K562 (cell line): ENCODE data around the gene GUK1. TPM values are rescaled to one million over a fixed set of nuclear protein-coding genes. Genes with fewer than 3 reads are reported as not detected.

ENCODE experiments used
- CBX2 ChIP-seq: fragments of 200-600 bp; sonication (generic); IDR thresholded peaks from one replicate; pipeline ENCODE4 v1.6.1; 2012; ENCODE audit warnings: mild to moderate bottlenecking, low read length, inconsistent platforms; ENCODE audit not compliant: insufficient read depth, poor library complexity, severe bottlenecking
- DPF2 ChIP-seq: fragments of 450-650 bp; IDR thresholded peaks from 2 replicates; pipeline ENCODE4 v1.6.1; 2016
- ELF4 ChIP-seq: fragments of 450-650 bp; formaldehyde crosslinking; IDR thresholded peaks from 2 replicates; pipeline ENCODE4 v1.4.0; 2022; ENCODE audit warnings: missing genetic modification characterization
- GTF2F1 ChIP-seq: IDR thresholded peaks from 2 replicates; pipeline ENCODE4 v1.6.1; 2011; ENCODE audit warnings: low read depth, low read length, improper control_type of control experiment
- KDM5B ChIP-seq: fragments of 200-600 bp; sonication (generic); IDR thresholded peaks from 2 replicates; pipeline ENCODE4 v1.6.1; 2012; ENCODE audit warnings: low read depth, mild to moderate bottlenecking, moderate library complexity, low read length, control low read depth, inconsistent platforms; ENCODE audit not compliant: insufficient replicate concordance
- MEIS2 ChIP-seq: fragments of 450-650 bp; IDR thresholded peaks from 2 replicates; pipeline ENCODE4 v1.6.1; 2014; ENCODE audit warnings: mild to moderate bottlenecking; ENCODE audit not compliant: partially characterized antibody
- NUFIP1 ChIP-seq: fragments of 450-650 bp; IDR thresholded peaks from 2 replicates; pipeline ENCODE4 v1.6.1; 2018; ENCODE audit not compliant: partially characterized antibody
- POLR2AphosphoS2 ChIP-seq: IDR thresholded peaks from 2 replicates; pipeline ENCODE4 v1.6.1; 2012; ENCODE audit warnings: low read length, improper control_type of control experiment
- POLR3G ChIP-seq: IDR thresholded peaks from 2 replicates; pipeline ENCODE4 v1.6.1; 2011; ENCODE audit not compliant: insufficient read length, insufficient replicate concordance; ENCODE audit errors: extremely low read depth
- SAFB2 ChIP-seq: fragments of 200-400 bp; formaldehyde crosslinking; IDR thresholded peaks from 2 replicates; pipeline ENCODE4 v1.6.1; 2018; ENCODE audit warnings: borderline replicate concordance, low read length, low read depth, moderate library complexity; ENCODE audit not compliant: severe bottlenecking
- YY1 ChIP-seq, 3 experiments: IDR thresholded peaks; 2 replicates each; pipeline ENCODE4 v1.6.1; 2011; ENCODE audit warnings: low read length in 2 of 3, mild to moderate bottlenecking in 2 of 3, moderate library complexity in 2 of 3, borderline replicate concordance in 1 of 3, control low read depth in 1 of 3, low read depth in 1 of 3; ENCODE audit not compliant: insufficient read depth in 3 of 3, insufficient replicate concordance in 2 of 3, control insufficient read depth in 1 of 3, insufficient read length in 1 of 3; ENCODE audit errors: extremely low read depth in 1 of 3
- ZEB2 ChIP-seq: fragments of 450-650 bp; IDR thresholded peaks from 2 replicates; pipeline ENCODE4 v1.6.1; 2016
- ZNF785 ChIP-seq: fragments of 250-450 bp; sonication (Bioruptor Pico); IDR thresholded peaks from 2 replicates; pipeline ENCODE4 v1.4.0; 2020; ENCODE audit warnings: mild to moderate bottlenecking
- polyA plus RNA-seq, 8 experiments: library from polyadenylated mRNA; depleted of rRNA in 4 of 8; stranded (reverse) in 5 of 8; unstranded in 3 of 8; fragments of >200 nt; fragmentation: Nextera tagmentation in 2 of 8; fragmentation: Illumina TruSeq in 1 of 8; extraction: Ambion mirVana in 2 of 8; extraction: Trizol in 1 of 8; gene quantifications; 2 replicates each; pipeline versions ENCODE4 v1.2.1 to v1.2.3, GENCODE V29; 2011 to 2014; ENCODE audit warnings: inconsistent platforms in 1 of 8, missing spikeins in 1 of 8
- total RNA-seq, 7 experiments: library from RNA; depleted of rRNA in 6 of 7; stranded (reverse); fragments of >200 nt in 6 of 7; fragmentation: Illumina TruSeq in 2 of 7; extraction: Trizol in 2 of 7; gene quantifications; 2 replicates each; pipeline versions ENCODE4 v1.2.1 to v1.2.3, GENCODE V29; 2011 to 2021; ENCODE audit warnings: low replicate concordance in 1 of 7
- TF ChIP-seq, protein P1 (sequence below), 2 experiments: fragments of 450-650 bp in 1 of 2; sonication (generic) in 1 of 2; formaldehyde crosslinking in 1 of 2; IDR thresholded peaks in 1 of 2; conservative IDR thresholded peaks in 1 of 2; 2 replicates each; pipeline versions ENCODE4 v1.6.1 to v1.8.1; 2016 to 2023; ENCODE audit warnings: mild to moderate bottlenecking in 2 of 2, moderate library complexity in 2 of 2, inconsistent platforms in 1 of 2, missing genetic modification reagents in 1 of 2
- TF ChIP-seq, protein P2 (sequence below): sonication (generic); formaldehyde crosslinking; IDR thresholded peaks from 2 replicates; pipeline ENCODE4 v1.8.1; 2023; ENCODE audit warnings: mild to moderate bottlenecking, missing genetic modification reagents
- TF ChIP-seq, protein P3 (sequence below): fragments of 450-650 bp; IDR thresholded peaks from one replicate; pipeline ENCODE4 v1.6.1; 2018; ENCODE audit warnings: mild to moderate bottlenecking, moderate library complexity; ENCODE audit not compliant: partially characterized antibody
- TF ChIP-seq, protein P4 (sequence below): sonication (generic); formaldehyde crosslinking; IDR thresholded peaks from 2 replicates; pipeline ENCODE4 v1.8.1; 2023; ENCODE audit warnings: mild to moderate bottlenecking, missing genetic modification reagents
- TF ChIP-seq, protein P5 (sequence below), 2 experiments: IDR thresholded peaks; 2 replicates each; pipeline ENCODE4 v1.6.1; 2011; ENCODE audit warnings: borderline replicate concordance in 1 of 2, control low read depth in 1 of 2, low read depth in 1 of 2, low read length in 1 of 2, mild to moderate bottlenecking in 1 of 2, mixed read lengths in 1 of 2, moderate library complexity in 1 of 2; ENCODE audit not compliant: insufficient read depth in 1 of 2, insufficient read length in 1 of 2, poor library complexity in 1 of 2, severe bottlenecking in 1 of 2; ENCODE audit errors: extremely low read depth in 1 of 2

The GUK1 gene
- total and polyA plus RNA-seq, 9 of the 15 experiments (the other 6 are each of a cell fraction or from before 2014, with no cell fraction given), result 7.0 to 331 (median 132) TPM

DNA sequence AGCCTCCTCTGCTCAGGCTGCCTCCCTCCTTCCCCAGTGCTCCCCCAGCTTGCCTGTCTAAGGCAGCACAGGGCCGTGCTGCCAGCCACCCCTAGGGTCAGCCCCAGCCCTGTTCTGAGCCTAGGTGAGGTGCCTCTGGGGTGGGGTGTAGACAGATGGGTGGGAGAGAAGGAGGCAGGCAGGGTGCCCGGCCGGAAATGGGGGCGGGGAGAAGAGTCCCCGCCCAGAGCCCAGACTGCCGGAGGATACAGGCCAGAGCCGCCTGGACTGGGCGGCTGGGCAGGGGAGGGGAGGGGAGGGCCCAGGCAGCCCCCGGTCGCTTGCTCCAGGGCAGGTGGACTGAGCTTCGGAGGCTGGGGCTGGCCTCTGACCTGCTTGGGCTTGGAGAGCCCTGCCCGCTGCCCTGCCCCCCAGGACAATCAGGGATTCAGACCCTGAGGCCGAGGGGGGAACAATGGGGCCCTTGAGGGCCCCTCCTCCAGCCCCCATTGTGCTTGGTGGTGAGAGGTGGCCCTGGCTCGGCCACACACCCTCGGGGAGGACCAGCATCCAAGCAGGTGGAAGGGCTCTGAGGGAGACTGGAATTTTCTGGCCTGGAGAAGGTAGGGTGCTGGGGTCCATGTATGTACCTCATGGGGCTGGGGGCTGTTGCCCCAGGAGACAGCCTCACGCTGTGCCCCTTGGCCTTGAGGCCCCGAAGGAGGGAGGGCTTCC lies 9.5 kb downstream of the GUK1 start, which contains the start of gene GJC2 (continued):
- TF ChIP-seq, protein P1, sequence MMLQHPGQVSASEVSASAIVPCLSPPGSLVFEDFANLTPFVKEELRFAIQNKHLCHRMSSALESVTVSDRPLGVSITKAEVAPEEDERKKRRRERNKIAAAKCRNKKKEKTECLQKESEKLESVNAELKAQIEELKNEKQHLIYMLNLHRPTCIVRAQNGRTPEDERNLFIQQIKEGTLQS (IDR thresholded peaks at IDR 0.05), result no peak
- TF ChIP-seq, protein P1 (CRISPR knock-in tag; conservative IDR thresholded peaks at IDR 0.05), result no peak
- no peak for TF ChIP-seq POLR3G
- TF ChIP-seq GTF2F1, result no peak
- TF ChIP-seq, protein P2, sequence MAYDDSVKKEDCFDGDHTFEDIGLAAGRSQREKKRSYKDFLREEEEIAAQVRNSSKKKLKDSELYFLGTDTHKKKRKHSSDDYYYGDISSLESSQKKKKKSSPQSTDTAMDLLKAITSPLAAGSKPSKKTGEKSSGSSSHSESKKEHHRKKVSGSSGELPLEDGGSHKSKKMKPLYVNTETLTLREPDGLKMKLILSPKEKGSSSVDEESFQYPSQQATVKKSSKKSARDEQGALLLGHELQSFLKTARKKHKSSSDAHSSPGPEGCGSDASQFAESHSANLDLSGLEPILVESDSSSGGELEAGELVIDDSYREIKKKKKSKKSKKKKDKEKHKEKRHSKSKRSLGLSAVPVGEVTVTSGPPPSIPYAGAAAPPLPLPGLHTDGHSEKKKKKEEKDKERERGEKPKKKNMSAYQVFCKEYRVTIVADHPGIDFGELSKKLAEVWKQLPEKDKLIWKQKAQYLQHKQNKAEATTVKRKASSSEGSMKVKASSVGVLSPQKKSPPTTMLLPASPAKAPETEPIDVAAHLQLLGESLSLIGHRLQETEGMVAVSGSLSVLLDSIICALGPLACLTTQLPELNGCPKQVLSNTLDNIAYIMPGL, result no peak
- TF ChIP-seq MEIS2, result peak; percentile 21
- TF ChIP-seq, protein P3, sequence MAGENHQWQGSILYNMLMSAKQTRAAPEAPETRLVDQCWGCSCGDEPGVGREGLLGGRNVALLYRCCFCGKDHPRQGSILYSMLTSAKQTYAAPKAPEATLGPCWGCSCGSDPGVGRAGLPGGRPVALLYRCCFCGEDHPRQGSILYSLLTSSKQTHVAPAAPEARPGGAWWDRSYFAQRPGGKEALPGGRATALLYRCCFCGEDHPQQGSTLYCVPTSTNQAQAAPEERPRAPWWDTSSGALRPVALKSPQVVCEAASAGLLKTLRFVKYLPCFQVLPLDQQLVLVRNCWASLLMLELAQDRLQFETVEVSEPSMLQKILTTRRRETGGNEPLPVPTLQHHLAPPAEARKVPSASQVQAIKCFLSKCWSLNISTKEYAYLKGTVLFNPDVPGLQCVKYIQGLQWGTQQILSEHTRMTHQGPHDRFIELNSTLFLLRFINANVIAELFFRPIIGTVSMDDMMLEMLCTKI, result no peak
- no peak for TF ChIP-seq ZNF785 (CRISPR knock-in tag)
- no peak for TF ChIP-seq YY1 (IDR thresholded peaks at IDR 0.05; ENCODE audit: borderline replicate concordance in 1 of 3, control insufficient read depth in 1 of 3, extremely low read depth in 1 of 3, insufficient read depth in 3 of 3, insufficient read length in 1 of 3, insufficient replicate concordance in 2 of 3, low read depth in 1 of 3, low read length in 2 of 3)
- TF ChIP-seq NUFIP1, result no peak
- TF ChIP-seq ELF4 (CRISPR knock-in tag), result no peak
- TF ChIP-seq KDM5B, result no peak
- 0 out of 2 replicates have a peak, but pooled peaks have one; percentile 19 for TF ChIP-seq DPF2
- TF ChIP-seq CBX2, result no peak
- TF ChIP-seq, protein P4, sequence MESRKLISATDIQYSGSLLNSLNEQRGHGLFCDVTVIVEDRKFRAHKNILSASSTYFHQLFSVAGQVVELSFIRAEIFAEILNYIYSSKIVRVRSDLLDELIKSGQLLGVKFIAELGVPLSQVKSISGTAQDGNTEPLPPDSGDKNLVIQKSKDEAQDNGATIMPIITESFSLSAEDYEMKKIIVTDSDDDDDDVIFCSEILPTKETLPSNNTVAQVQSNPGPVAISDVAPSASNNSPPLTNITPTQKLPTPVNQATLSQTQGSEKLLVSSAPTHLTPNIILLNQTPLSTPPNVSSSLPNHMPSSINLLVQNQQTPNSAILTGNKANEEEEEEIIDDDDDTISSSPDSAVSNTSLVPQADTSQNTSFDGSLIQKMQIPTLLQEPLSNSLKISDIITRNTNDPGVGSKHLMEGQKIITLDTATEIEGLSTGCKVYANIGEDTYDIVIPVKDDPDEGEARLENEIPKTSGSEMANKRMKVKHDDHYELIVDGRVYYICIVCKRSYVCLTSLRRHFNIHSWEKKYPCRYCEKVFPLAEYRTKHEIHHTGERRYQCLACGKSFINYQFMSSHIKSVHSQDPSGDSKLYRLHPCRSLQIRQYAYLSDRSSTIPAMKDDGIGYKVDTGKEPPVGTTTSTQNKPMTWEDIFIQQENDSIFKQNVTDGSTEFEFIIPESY (CRISPR knock-in tag), result 0 out of 2 replicates have a peak, but pooled peaks have one; percentile 17
- TF ChIP-seq POLR2AphosphoS2, result no peak
- TF ChIP-seq, protein P5, sequence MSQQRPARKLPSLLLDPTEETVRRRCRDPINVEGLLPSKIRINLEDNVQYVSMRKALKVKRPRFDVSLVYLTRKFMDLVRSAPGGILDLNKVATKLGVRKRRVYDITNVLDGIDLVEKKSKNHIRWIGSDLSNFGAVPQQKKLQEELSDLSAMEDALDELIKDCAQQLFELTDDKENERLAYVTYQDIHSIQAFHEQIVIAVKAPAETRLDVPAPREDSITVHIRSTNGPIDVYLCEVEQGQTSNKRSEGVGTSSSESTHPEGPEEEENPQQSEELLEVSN (IDR thresholded peaks at IDR 0.05; ENCODE audit: borderline replicate concordance in 1 of 2, extremely low read depth in 1 of 2, insufficient read depth in 1 of 2, insufficient read length in 1 of 2, low read depth in 1 of 2, low read length in 1 of 2, poor library complexity in 1 of 2, severe bottlenecking in 1 of 2), result peak in 1 of 2 experiments; percentile 53
- TF ChIP-seq SAFB2, result no peak
- TF ChIP-seq ZEB2, result no peak
